Liver (tissue), 9 donors: ENCODE data around the gene SPRR2G. TPM values are rescaled to one million over a fixed set of nuclear protein-coding genes. Genes with fewer than 3 reads are reported as not detected.
"Not testable (repeated sequence)": the region's sequence is repeated elsewhere in the genome, so short reads cannot be mapped to it uniquely, and the experiment has no call there.

ENCODE experiments used
- DNase-seq: peaks from one replicate; pipeline ENCODE4 v3.0.0-alpha.2; 2017; ENCODE audit warnings: low spot score
- H3K27ac ChIP-seq, 2 donors: one replicate each; pipeline ENCODE4 v1.7.0; 2013; ENCODE audit warnings: inconsistent platforms in 2 of 2, low read length in 2 of 2, control low read depth in 1 of 2, low read depth in 1 of 2, mild to moderate bottlenecking in 1 of 2
- H3K27me3 ChIP-seq, 4 donors: one replicate each; pipeline versions ENCODE4 v1.6.1 to v1.7.0; 2013; ENCODE audit warnings: low read length in 3 of 4, inconsistent platforms in 1 of 4, mild to moderate bottlenecking in 1 of 4, moderate library complexity in 1 of 4; ENCODE audit not compliant: control insufficient read depth in 4 of 4, insufficient read depth in 4 of 4
- H3K36me3 ChIP-seq, 4 donors: one replicate each; pipeline versions ENCODE4 v1.6.1 to v1.7.0; 2013; ENCODE audit warnings: low read length in 3 of 4, mild to moderate bottlenecking in 3 of 4, low read depth in 1 of 4, moderate library complexity in 1 of 4; ENCODE audit not compliant: control insufficient read depth in 4 of 4, insufficient read depth in 3 of 4
- H3K4me1 ChIP-seq, 4 donors: one replicate each; pipeline versions ENCODE4 v1.6.1 to v1.7.0; 2013; ENCODE audit warnings: low read length in 3 of 4, mild to moderate bottlenecking in 3 of 4, moderate library complexity in 1 of 4; ENCODE audit not compliant: control insufficient read depth in 4 of 4, insufficient read depth in 4 of 4
- H3K4me3 ChIP-seq, 3 donors: one replicate each; pipeline versions ENCODE4 v1.6.1 to v1.7.0; 2013; ENCODE audit warnings: low read length in 3 of 3, control low read depth in 1 of 3, low read depth in 1 of 3, mild to moderate bottlenecking in 1 of 3
- H3K9ac ChIP-seq, 2 donors: one replicate each; pipeline ENCODE4 v1.7.0; 2013; ENCODE audit warnings: low read length in 2 of 2, mild to moderate bottlenecking in 2 of 2, moderate library complexity in 2 of 2, control low read depth in 1 of 2, low read depth in 1 of 2
- H3K9me3 ChIP-seq, 4 donors: one replicate each; pipeline versions ENCODE4 v1.6.1 to v1.7.0; 2013; ENCODE audit warnings: low read length in 3 of 4; ENCODE audit not compliant: control insufficient read depth in 4 of 4
- ATF3 ChIP-seq: IDR thresholded peaks from 2 replicates; pipeline ENCODE4 v1.6.1; 2016; ENCODE audit warnings: antibody characterized with exemption
- CTCF ChIP-seq: fragments of 150-350 bp; IDR thresholded peaks from 2 replicates; pipeline ENCODE4 v1.5.1; 2017; ENCODE audit warnings: improper control_type of control experiment, low read depth, low read length; ENCODE audit not compliant: missing input control
- EGR1 ChIP-seq, 2 donors: IDR thresholded peaks; 2 replicates each; pipeline ENCODE4 v1.6.1; 2016 to 2018; ENCODE audit warnings: antibody characterized with exemption in 2 of 2, low read depth in 2 of 2
- HNF4A ChIP-seq, 2 donors: conservative IDR thresholded peaks; 2 replicates each; pipeline ENCODE4 v1.6.1; 2016; ENCODE audit warnings: antibody characterized with exemption in 2 of 2, mild to moderate bottlenecking in 2 of 2
- HNF4G ChIP-seq: IDR thresholded peaks from 2 replicates; pipeline ENCODE4 v1.6.1; 2016; ENCODE audit warnings: antibody characterized with exemption
- JUND ChIP-seq, 2 donors: IDR thresholded peaks; 2 replicates each; pipeline ENCODE4 v1.6.1; 2016; ENCODE audit warnings: antibody characterized with exemption in 2 of 2
- MAX ChIP-seq: IDR thresholded peaks from 2 replicates; pipeline ENCODE4 v1.6.1; 2016; ENCODE audit warnings: antibody characterized with exemption
- NR2F2 ChIP-seq: IDR thresholded peaks from 2 replicates; pipeline ENCODE4 v1.6.1; 2016; ENCODE audit warnings: antibody characterized with exemption
- RAD21 ChIP-seq, 2 donors: IDR thresholded peaks; 2 replicates each; pipeline ENCODE4 v1.6.1; 2016; ENCODE audit warnings: antibody characterized with exemption in 2 of 2, mild to moderate bottlenecking in 2 of 2
- SP1 ChIP-seq: IDR thresholded peaks from 2 replicates; pipeline ENCODE4 v1.6.1; 2018; ENCODE audit warnings: antibody characterized with exemption, mild to moderate bottlenecking
- TAF1 ChIP-seq: conservative IDR thresholded peaks from 2 replicates; pipeline ENCODE4 v1.6.1; 2016; ENCODE audit warnings: antibody characterized with exemption, mild to moderate bottlenecking
- ZBTB33 ChIP-seq: IDR thresholded peaks from 2 replicates; pipeline ENCODE4 v1.6.1; 2016; ENCODE audit warnings: antibody characterized with exemption
- WGBS: extraction: QIAGEN DNeasy Blood & Tissue Kit; methylation state at CpG from one replicate; pipeline ENCODE4 v1.1.7; 2013; 5-methylcytosine and 5-hydroxymethylcytosine counted together
- polyA plus RNA-seq, 2 donors: library from polyadenylated mRNA; stranded (reverse) in 1 of 2; unstranded in 1 of 2; fragments of 200-250 nt in 1 of 2; fragments of >200 nt in 1 of 2; fragmentation: Nextera tagmentation in 1 of 2; extraction: Ambion mirVana in 1 of 2; gene quantifications; one replicate each; pipeline versions ENCODE4 v1.2.1 to v1.2.3, GENCODE V29; 2013 to 2015
- total RNA-seq, 2 donors: library from RNA; depleted of rRNA; stranded (reverse); fragments of >200 nt; gene quantifications; one replicate each; pipeline ENCODE4 v1.2.3, GENCODE V29; 2014
- donor health status: healthy.
- donor health status: healthy.
- donor health status: healthy.
- donor health status: healthy.
- donor health status: healthy.

The SPRR2G gene
- total and polyA plus RNA-seq, 4 donors, result not detected

- H3K4me3 ChIP-seq, result no peak overlapping the region
- WGBS, result 88% methylated on average over 1 of the region's 1 CpG
- H3K27me3 ChIP-seq, result no peaks in the 10 kb centered on the region
- DNase-seq, result no peak
- no peaks in the 10 kb centered on the region for H3K4me1 ChIP-seq
- no peak overlapping the region for H3K27ac ChIP-seq
- no peaks in the 10 kb centered on the region for H3K36me3 ChIP-seq
- H3K9ac ChIP-seq, result no peak overlapping the region
- peaks cover 0 to 2% (median under 1%) of the 10 kb centered on the region in 4 donors for H3K9me3 ChIP-seq
- TF ChIP-seq HNF4G, result no peak
- no peak for TF ChIP-seq TAF1
Observed at GRCh38 chr1:153125536-153125935, 25.2 kb downstream of the SPRR2G start.

GRCh38 chr1:153123793-153124192 lies 26.9 kb downstream of the SPRR2G start:
- not testable (repeated sequence) for H3K27me3 ChIP-seq, H3K27ac ChIP-seq, DNase-seq, H3K9ac ChIP-seq, H3K4me1 ChIP-seq, H3K9me3 ChIP-seq, H3K36me3 ChIP-seq, H3K4me3 ChIP-seq
- WGBS, result 88% methylated on average over 8 of the region's 8 CpGs

- no peaks in the 10 kb centered on the region for H3K36me3 ChIP-seq
- no peak overlapping the region for H3K27ac ChIP-seq
- H3K4me3 ChIP-seq, result no peak overlapping the region
- H3K9me3 ChIP-seq, result peaks cover 0 to 2% (median under 1%) of the 10 kb centered on the region in 4 donors
- WGBS, result 32% methylated on average over 3 of the region's 3 CpGs
- TF ChIP-seq CTCF (no peak), EGR1 (IDR thresholded peaks at IDR 0.05; ENCODE audit: low read depth in 2 of 2) (no peak), NR2F2 (no peak), ATF3 (no peak), RAD21 (IDR thresholded peaks at IDR 0.05) (no peak), HNF4A (conservative IDR thresholded peaks at IDR 0.05) (no peak), TAF1 (no peak), ZBTB33 (no peak), MAX (no peak), SP1 (no peak), JUND (IDR thresholded peaks at IDR 0.05) (no peak)
- H3K4me1 ChIP-seq, result no peaks in the 10 kb centered on the region
- no peaks in the 10 kb centered on the region for H3K27me3 ChIP-seq
- no peak for DNase-seq
- H3K9ac ChIP-seq, result no peak overlapping the region
Observed at GRCh38 chr1:153122831-153123421, 27.8 kb downstream of the SPRR2G start.
